GM12873 (cell line): ENCODE data around the gene THY1.

Source experiments
- TF ChIP-seq, protein P1 (sequence below): IDR thresholded peaks from 2 replicates; pipeline ENCODE4 v1.5.1; 2012; ENCODE audit warnings: low read depth, mild to moderate bottlenecking, moderate library complexity, low read length, control low read depth; ENCODE audit not compliant: insufficient read depth; ENCODE audit errors: missing control alignments

Gene THY1

DNA sequence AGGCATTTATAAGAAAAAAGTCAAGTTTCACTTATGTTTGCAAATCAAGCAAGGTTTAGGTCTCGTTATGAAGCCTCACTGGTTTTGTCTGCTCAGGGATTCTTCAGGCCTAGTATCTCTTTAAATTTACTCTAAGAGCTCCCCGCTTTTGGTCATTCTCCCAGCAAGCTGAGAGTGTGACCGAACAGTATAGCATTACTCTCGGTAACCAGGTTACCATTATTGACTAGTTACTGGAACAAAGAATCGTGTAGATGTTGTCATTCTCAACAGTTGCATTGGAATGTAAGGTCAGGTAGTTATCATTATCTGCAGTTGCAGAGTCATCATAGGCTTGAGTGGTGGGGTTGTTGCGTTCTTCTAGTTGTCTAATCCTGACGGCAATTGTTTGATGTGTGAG is 31.7 kb downstream of the THY1 start:
- TF ChIP-seq, protein P1, sequence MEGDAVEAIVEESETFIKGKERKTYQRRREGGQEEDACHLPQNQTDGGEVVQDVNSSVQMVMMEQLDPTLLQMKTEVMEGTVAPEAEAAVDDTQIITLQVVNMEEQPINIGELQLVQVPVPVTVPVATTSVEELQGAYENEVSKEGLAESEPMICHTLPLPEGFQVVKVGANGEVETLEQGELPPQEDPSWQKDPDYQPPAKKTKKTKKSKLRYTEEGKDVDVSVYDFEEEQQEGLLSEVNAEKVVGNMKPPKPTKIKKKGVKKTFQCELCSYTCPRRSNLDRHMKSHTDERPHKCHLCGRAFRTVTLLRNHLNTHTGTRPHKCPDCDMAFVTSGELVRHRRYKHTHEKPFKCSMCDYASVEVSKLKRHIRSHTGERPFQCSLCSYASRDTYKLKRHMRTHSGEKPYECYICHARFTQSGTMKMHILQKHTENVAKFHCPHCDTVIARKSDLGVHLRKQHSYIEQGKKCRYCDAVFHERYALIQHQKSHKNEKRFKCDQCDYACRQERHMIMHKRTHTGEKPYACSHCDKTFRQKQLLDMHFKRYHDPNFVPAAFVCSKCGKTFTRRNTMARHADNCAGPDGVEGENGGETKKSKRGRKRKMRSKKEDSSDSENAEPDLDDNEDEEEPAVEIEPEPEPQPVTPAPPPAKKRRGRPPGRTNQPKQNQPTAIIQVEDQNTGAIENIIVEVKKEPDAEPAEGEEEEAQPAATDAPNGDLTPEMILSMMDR = no peak

DNA sequence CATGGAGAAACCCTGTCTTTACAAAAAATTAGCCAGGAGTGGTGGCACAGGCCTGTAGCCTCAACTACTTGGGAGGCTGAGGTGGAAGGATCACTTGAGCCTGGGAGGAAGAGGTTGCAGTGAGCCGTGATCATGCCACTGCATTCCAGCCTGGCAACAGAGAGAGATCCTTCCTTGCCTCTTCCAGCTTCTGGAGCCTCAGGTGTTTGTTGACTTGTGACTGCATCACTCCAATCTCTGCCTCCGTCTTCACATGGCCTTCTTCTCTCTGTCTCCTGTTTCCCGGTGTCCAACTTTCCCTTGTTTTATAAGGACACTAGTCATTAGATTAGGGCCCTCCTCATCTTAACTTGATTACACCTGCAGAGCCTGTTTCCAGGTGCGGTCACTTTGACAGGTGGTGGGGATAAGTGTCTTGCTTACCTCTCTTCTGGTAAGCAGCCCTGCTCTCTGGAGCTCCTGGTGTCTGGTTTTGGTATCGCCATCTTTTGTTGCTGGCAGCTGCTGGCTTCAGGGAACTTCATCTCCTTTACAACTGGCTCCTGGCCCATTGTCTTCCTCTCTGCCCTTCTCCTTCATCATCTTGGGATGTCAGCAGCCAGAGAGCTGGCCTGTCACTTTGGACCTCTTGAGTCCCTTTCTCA is 33.2 kb downstream of the THY1 start:
- TF ChIP-seq, protein P1 = peak; percentile 71

DNA sequence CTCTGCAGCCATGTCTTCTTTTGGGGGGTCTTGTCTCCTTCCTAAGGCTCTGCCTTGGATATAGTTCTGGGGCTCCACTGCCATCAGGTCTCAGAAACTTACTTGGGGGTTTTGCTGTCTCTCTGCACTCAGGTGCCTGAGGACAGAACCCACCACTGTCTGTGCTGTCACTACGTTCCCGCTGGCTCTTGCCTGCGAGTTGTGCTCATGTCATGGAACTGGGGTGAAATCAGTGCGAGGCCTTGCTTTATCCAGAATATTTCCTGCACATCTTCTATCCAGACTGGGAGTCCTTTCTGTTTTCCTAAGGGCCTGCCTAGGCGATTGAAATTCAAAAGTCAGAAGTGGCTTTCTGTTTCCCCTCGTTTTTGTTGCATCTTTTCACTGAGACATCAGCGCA is 34.9 kb downstream of the THY1 start:
- TF ChIP-seq, protein P1 = no peak

DNA sequence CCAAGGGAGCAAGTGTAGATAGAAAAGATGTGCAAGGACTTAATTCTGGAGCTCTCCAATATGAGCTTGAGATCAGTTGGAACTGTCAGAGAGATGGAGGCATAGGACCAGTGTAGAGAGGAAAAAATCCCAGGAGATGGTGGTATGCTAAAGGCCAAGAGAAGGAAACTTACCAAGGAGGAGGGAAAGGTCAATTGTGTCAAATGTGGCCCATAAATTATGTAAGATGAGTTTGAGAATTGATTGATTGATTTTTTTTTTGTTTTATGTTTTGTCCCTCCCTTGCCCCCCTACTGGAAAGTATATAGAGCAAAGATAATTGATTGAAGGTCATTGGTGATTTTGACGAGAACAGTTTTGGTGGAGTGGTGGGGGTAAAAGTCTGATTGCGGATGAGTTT is 38.6 kb downstream of the THY1 start:
- TF ChIP-seq, protein P1 = no peak

DNA sequence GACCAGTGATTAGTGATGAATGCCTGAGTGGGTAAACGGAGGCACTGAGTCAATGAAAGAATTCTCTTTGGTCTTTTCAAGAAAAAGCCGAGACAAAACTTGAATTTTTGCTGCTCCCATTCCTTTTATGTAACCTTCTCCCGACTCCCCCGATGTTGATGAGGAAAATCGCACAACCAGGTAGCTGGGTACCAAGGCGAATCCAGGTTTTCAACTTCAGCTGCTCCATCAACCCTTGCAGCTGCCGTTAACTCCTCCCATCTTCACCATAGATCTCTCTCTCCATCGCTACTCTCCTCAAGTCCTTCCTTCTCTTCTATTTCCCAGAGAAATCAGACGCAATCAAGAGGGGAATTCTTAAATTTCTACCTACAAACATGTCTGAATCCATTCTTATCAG is 40.9 kb downstream of the THY1 start:
- TF ChIP-seq, protein P1 = no peak

DNA sequence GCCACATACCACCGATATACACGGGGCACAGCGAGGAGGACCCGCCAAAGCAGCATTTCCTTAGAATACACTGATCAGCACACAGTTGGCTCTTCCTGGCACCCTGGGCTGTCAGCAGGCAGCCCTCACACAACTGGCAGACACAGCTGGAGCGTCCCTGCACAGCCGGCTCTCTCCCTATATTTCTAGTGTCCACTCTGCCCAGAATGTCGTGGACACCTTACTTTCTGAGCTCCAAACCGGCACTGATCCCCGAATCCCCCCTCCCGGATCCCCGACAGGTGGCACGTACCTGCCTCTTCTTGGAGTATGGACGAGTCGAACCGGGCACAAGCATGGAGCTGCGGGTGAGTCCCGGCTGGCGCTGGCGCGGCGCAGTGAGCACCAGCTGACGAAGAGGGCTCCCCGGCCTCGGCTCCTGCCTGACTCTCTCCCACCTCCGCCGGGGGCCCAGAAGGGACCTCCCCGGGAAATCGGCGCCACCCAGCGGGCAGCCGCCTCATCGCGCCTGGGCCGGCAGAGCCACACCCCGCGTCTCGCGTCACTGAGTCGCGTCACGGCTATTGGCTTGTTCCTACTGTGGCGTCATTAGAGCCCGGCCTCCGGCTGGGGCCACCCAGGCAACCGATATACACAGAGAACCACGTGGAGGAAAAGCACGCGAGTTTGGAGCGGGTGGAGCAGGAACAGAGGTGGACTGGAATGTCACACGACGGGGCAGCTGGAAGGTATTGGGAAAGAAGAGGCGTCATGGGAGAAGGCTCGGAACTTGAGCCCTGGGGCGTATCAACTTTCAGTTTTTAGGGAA is 41.6 kb downstream of the THY1 start, which contains the start of gene USP2:
Gene USP2 (minus strand): TSS at position 510 of the 808 bp plus-strand sequence. CDS start 8,210 bp downstream, outside the sequence.
- TF ChIP-seq, protein P1 = peak; percentile 86

DNA sequence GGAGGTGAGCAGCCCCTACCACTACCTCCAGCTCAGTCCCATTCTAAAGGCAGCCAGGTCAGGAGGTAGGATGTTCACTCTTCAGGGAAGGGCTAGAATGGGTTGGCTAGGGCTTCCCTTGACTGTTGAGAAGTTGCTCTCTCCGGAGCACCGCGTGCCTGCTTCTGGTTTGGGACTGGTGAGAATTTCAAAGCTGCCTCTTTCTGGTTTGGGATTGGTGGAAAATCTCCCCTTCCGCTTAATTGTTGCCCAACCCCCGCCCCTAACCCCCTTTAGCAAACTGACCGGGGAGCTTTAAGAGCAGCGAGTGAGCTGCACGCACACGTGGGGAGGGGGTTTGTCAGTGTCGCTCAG is 42.2 kb downstream of the THY1 start:
- TF ChIP-seq, protein P1 = no peak
